Chondrocyte (in vitro differentiated cells): ENCODE measurements around the gene PRR5L. TPM values are rescaled to one million over a fixed set of nuclear protein-coding genes. Genes with fewer than 3 reads are reported as not detected.

ENCODE experiments used
- DNase-seq: peaks from one replicate; pipeline ENCODE4 v3.0.0; 2021; ENCODE audit warnings: mixed read lengths, low spot score
- H3K27ac Mint-ChIP-seq: one replicate; pipeline ENCODE4 v1.8.0; 2021; ENCODE audit warnings: mild to moderate bottlenecking, moderate library complexity, mixed read lengths; ENCODE audit not compliant: unreplicated experiment
- H3K27me3 Mint-ChIP-seq: 2 replicates; pipeline ENCODE4 v1.8.0; 2021; ENCODE audit warnings: low read depth, mixed read lengths
- H3K36me3 Mint-ChIP-seq: 2 replicates; pipeline ENCODE4 v1.8.0; 2021; ENCODE audit warnings: low read depth, mixed read lengths
- H3K4me1 Mint-ChIP-seq: 2 replicates; pipeline ENCODE4 v1.8.0; 2021; ENCODE audit warnings: low read depth, mild to moderate bottlenecking, mixed read lengths
- H3K4me3 Mint-ChIP-seq: one replicate; pipeline ENCODE4 v1.8.0; 2021; ENCODE audit warnings: mild to moderate bottlenecking, moderate library complexity, mixed read lengths; ENCODE audit not compliant: unreplicated experiment
- H3K9me3 Mint-ChIP-seq: 2 replicates; pipeline ENCODE4 v1.8.0; 2021; ENCODE audit warnings: low read depth, mixed read lengths
- CTCF ChIP-seq: fragments of 200-600 bp; sonication (generic); IDR thresholded peaks from 2 replicates; pipeline ENCODE4 v1.5.0; 2021; ENCODE audit warnings: antibody characterized with exemption, mild to moderate bottlenecking, moderate library complexity
- total RNA-seq: library from RNA; stranded (reverse); gene quantifications from 3 replicates; pipeline ENCODE4 v1.2.1, GENCODE V29; 2021

PRR5L gene
- total RNA-seq, 1 donor from 2014 or later = 50.7 TPM

GRCh38 chr11:36349351-36350136 is 53.5 kb downstream of the PRR5L start:
- Mint-ChIP-seq H3K27me3 (no peaks in the 10 kb centered on the region), H3K4me1 (peaks cover 27% of the 10 kb centered on the region), H3K4me3 (no peak overlapping the region), H3K9me3 (no peaks in the 10 kb centered on the region), H3K36me3 (no peaks in the 10 kb centered on the region), H3K27ac (peak overlapping the region; percentile 76)
- DNase-seq = no peak
- no peak for TF ChIP-seq CTCF

GRCh38 chr11:36350137-36350513 is 54.0 kb downstream of the PRR5L start:
- DNase-seq = no peak
- Mint-ChIP-seq H3K27me3 (no peaks in the 10 kb centered on the region), H3K36me3 (no peaks in the 10 kb centered on the region), H3K27ac (peak overlapping the region; percentile 76), H3K9me3 (no peaks in the 10 kb centered on the region), H3K4me3 (no peak overlapping the region), H3K4me1 (peaks cover 33% of the 10 kb centered on the region)
- no peak for TF ChIP-seq CTCF

- peak; percentile 52 for TF ChIP-seq CTCF
- Mint-ChIP-seq H3K27ac (no peak overlapping the region), H3K36me3 (no peaks in the 10 kb centered on the region), H3K27me3 (no peaks in the 10 kb centered on the region), H3K9me3 (no peaks in the 10 kb centered on the region), H3K4me3 (no peak overlapping the region), H3K4me1 (peaks cover 48% of the 10 kb centered on the region)
- no peak for DNase-seq
These were observed 56.8 kb downstream of the PRR5L start for GRCh38 chr11:36352922-36353321.

DNA sequence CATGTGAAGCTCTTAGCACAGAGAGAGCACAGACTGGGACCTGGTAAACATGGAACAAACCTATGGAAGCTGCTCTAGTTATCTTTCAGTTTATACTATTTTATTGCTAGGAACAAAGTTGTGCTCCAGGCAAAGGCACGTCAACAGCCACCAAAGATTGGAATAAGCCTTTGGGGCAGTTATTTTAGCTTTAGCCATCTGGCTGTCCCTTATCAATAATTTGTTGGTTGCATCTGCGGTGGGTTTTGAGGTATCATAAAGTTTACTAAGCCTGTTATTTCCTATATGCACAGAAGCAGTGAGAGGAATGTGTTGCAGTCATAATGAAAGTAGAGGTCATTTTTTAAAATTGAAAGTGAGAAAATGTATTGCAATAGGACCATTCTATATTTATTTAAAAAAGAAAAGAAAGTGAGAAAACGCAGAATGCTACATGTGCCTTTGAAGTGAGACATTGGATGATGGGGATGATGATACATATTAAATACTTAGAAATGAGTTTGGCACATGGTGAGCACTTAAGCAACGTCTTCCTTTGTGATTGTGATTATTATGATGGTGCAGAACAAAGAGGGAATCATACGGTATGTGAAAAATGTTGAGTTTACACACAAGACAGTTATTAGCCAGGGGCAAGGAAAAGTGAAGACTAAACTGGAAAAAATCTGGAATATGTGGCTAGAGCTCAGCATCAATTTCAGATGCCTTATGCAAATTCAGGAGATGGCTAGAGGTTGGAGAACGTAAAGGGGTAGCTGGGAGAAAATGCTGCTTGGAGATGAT is 58.3 kb downstream of the PRR5L start:
- H3K27me3 Mint-ChIP-seq = no peaks in the 10 kb centered on the region
- no peak for TF ChIP-seq CTCF
- H3K4me3 Mint-ChIP-seq = no peak overlapping the region

GRCh38 chr11:36356201-36356600 is 60.1 kb downstream of the PRR5L start:
- Mint-ChIP-seq H3K9me3 (no peaks in the 10 kb centered on the region), H3K4me1 (peaks cover 48% of the 10 kb centered on the region), H3K27ac (peak overlapping the region; percentile 9), H3K36me3 (no peaks in the 10 kb centered on the region), H3K4me3 (no peak overlapping the region), H3K27me3 (no peaks in the 10 kb centered on the region)
- TF ChIP-seq CTCF = no peak
- no peak for DNase-seq

More for the DNA sequence above, 58.3 kb downstream of the PRR5L start:
- no peak for DNase-seq
- peak overlapping the region; percentile 42 for H3K27ac Mint-ChIP-seq
- H3K9me3 Mint-ChIP-seq = no peaks in the 10 kb centered on the region
- H3K4me1 Mint-ChIP-seq = peaks cover 48% of the 10 kb centered on the region
- H3K36me3 Mint-ChIP-seq = no peaks in the 10 kb centered on the region
